ENCODE measurements around the gene FBXW2.

Gene FBXW2

DNA sequence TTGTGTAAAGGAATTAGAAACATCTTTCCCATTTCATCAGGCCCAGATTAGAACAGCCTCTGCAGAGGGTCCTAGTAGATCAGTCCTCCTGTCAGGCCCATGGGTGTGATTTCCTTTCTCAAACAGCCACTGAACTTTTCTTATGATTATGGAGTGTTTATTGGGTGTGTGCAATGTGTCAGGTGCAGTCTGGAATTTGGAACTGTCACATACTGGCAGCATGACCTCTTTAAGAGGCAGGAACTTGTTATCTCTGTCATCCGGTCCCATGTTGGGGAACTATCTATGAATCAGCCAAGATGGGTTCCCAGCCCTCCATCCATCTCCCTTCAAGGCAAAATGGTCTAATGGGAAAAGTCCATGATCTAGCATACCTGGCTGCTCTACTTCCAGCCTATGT is 67.3 kb downstream of the FBXW2 start:
- intact Hi-C loops (cut with DNase I) = no loop called here
- DNase-seq = peak in 1 of 42 donors; percentile 16

DNA sequence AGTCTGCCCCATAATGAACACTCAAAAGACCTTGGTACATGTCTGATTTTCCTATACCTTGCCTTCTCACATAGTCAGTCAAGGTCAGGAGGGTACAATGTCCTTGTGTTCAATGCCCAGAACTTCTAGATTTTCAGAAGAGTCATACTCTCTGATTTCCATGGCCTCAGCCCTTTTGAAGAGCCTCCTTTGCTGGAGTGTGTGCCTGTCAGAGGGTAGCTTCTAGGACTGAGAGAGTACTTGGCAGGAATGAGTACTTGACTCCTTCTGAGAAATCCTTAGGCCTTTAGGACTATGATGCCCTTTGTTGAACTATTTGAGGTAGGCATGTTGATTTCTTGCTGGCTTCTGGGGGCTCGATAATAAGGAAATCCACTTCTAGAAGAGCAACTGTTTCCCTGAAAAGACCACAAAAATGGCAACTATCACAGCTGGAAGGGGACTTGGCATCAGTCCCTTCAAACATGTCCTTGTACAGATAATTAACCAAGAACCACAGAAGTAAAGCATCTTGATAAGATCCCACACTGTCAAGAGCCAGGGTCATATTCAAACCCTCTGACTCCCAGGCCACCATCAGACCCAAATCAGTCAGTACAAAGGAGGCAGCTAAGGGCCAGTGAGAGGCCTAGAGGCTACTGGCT is 68.3 kb downstream of the FBXW2 start:
- peak in 1 of 42 donors; percentile 14 for DNase-seq
- intact Hi-C loops (cut with DNase I) = no loop called here

DNA sequence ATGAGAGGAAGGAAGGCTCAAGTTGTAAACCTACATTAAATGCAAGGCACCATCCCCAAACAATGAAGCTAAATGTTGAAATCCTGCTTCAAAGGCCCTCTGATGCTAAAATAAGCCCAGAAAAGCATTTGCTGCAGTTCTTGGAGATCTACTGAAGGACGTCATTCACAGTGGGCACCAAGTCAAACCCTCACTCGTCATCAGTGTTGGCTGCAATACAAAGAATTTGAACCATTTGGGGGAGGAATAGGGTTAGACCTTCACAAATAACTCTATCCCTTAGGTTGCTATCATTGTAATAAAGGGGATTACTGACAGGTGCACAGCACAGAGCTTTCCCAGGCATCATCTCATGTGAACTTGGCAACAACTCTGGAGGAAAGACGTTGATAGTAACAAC is 69.7 kb downstream of the FBXW2 start:
- intact Hi-C loops (cut with DNase I) = no loop called here

DNA sequence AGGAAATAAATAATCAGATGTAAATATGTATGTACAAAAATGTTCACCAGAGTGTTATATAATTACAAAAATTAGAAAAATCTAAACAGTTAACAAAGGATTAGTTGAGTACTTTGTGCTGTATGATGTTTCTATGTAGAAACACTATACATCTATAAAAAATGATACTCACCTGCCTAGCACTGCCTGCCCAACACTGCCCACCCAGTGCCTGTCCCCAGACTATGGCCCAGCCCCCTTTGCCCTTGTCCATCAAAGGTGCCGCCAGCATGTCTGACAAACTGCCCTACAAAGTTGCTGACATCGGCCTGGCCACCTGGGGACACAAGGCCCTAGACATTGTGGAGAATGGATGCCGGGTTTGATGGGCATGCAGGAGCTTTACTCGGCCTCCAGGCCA is 72.8 kb downstream of the FBXW2 start:
- intact Hi-C loops (cut with DNase I) = no loop called here

More for the DNA sequence above, 69.7 kb downstream of the FBXW2 start:
- peak in 2 of 42 donors; percentile 25 to 54 for DNase-seq

DNA sequence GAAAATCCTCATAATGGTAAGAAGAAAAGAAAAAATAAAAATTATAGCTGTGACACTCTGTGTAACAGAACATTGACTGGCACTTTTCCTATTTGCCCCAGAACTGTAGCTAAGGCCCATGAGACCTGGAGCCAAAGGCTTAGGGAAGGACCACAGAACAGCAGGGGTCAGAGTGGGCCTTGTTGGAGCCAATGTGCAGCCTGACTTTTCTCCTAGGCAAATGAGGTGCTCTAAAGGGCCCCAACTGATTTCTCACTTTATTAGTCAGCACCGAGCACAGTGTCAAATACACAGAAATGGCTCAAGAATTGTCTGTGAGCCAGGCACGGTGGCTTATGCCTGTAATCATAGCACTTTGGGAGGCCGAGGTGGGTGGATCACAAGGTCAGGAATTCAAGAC is 74.9 kb downstream of the FBXW2 start:
- intact Hi-C loops (cut with DNase I) = loop anchor here (5.0 kb wide), 1 partner anchor 74 kb away; the partner anchor contains the start of gene FBXW2
- no peak for DNase-seq

More for the DNA sequence above, 72.8 kb downstream of the FBXW2 start:
- DNase-seq = no peak

DNA sequence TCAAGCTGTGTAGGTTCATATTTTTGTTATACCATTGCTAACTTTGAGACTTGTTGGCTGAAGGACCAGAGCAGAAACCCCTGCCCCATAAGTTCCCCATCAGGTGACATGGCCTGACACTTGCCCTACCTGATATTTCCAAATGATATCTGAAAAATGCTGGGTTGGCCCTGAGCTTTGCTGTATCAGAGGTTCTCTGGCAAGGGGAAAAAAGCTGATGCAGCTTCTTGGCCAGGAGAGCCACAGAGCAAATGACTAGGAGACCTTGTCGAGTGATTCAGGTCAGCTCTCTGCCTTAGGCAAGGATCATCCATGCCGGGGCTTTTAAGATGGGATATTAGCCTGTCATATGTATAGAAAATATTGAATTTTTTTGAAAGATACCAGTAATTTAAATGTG is 76.0 kb downstream of the FBXW2 start:
- intact Hi-C loops (cut with DNase I) = loop anchor here (5.0 kb wide), 1 partner anchor 75 kb away; the partner anchor contains the start of gene FBXW2
- no peak for DNase-seq

DNA sequence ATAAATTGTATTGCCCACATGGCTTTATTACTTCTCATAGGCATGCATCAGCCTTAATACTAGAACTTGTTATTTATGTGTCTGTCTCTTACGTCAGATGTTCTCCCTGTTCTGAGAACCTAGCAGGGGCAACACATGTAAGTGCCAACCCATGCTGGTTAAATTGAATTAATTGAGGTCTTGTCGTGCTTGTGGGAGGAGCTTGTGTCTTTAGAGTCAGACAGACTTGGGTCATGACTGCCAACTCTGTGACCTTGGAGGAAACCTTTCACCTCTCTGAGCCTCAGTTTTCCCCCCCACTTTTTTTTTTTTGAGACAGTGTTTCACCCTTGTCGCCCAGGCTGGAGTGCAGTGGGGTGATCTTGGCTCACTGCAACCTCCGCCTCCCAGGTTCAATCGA is 76.7 kb downstream of the FBXW2 start:
- DNase-seq = no peak
- intact Hi-C loops (cut with DNase I) = loop anchor here (5.0 kb wide), 1 partner anchor 76 kb away; the partner anchor contains the start of gene FBXW2

DNA sequence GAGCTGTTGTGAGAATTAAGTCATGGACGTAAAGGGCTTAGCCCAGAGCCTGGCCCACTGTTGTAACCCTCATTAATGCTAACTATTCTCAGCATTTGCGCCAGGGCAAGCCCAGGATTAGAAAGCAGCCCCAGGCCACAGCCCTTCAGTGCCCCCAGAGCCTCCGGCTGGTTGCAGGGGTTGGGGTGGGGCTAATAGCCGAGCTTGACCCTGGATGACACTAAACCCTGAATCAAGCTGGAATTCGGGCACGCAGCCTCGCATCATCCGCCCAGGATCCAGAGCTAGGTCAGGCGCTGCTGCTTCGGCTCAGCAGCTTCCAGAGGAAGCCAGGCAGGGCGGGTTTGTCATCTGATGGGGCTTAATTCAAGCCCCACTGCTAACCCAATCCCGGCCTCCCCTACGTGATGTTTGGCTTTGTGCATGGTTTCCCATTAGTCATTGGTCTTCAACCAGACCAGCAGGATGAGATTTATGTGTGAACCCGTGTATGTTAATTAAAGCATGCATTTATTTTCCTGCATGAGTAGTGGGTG is 77.8 kb downstream of the FBXW2 start:
- intact Hi-C loops (cut with DNase I) = loop anchor here (5.0 kb wide), 1 partner anchor 77 kb away; the partner anchor contains the start of gene FBXW2
- DNase-seq = peak in 38 of 42 donors; percentile 11 to 76 (median 46)

DNA sequence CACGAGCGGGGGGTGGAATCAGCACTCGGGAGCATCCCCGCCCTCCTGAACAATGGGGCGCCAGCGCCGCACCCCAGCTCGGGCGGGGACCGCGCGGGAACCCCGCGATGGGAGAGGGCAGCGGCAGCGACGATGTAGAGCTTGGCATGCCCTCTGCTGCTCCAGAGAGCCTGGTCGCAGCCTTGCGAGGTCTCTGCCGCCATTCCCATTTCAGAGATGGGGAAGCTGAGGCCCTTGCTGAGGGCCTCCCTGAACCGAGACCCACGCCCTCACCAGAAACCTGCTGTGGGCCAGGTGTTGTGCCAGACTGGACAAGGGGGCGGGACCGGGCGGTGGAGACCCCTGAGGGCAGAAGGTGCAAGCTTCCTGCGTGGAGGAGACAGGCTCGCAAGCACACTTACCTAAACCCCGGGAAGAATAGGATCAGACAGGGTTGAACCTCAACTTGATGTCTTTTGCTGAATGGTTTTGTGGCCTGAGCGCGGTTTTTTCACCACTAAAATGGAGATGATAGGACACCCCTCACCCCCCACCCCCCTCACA is 78.3 kb downstream of the FBXW2 start:
- DNase-seq = peak in 1 of 42 donors; percentile 25
- intact Hi-C loops (cut with DNase I) = loop anchor here (5.0 kb wide), 2 partner anchors 77 to 93 kb away; partner anchors contain the start of gene FBXW2

DNA sequence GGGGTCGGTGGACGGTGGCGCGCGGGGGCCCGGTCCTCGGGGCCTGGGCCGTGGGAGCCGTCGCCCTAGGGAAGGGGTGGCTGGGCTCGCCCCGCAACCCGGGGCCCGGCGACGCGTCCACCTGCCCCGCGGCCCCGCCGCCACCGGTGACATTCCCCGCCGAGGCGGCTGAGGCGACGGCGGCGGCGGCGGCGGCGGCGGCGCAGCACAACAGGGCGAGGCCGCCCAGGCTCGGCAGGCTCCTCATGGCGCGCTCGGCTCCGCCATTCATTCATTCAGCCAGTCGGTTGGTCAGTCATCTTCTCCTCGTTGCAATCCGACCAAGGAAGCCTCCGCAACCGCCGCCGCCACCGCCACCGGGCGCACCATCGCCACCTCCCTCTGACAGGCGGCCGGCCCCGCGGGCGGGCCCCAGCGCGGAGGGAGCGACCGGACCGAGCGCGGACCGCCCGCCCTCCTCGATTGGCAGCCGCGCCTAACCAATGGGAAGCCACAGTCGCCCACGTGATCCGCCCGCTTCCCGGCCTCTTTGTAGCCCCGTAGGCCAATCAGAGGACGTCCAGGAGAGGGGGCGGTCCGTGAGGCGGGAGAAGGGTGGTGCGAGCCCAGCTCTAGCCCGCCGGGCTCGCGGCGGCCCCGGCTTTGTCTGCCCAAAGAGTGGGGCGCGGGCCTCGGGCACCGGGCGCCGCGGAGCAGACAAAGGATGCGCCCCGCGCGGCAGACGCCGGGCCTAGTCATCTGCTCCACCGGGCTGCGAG is 78.9 kb downstream of the FBXW2 start, which contains the start of gene MEGF9:
Gene MEGF9, minus strand, starts transcription at position 383 of the 758 bp plus-strand sequence. Its CDS starts 112 bp downstream, at position 271.
- intact Hi-C loops (cut with DNase I) = loop anchor here (5.0 kb wide), 1 partner anchor 92 kb away; no protein-coding TSS in a partner anchor
- DNase-seq = peak; percentile 98 to 100 (median 100)

DNA sequence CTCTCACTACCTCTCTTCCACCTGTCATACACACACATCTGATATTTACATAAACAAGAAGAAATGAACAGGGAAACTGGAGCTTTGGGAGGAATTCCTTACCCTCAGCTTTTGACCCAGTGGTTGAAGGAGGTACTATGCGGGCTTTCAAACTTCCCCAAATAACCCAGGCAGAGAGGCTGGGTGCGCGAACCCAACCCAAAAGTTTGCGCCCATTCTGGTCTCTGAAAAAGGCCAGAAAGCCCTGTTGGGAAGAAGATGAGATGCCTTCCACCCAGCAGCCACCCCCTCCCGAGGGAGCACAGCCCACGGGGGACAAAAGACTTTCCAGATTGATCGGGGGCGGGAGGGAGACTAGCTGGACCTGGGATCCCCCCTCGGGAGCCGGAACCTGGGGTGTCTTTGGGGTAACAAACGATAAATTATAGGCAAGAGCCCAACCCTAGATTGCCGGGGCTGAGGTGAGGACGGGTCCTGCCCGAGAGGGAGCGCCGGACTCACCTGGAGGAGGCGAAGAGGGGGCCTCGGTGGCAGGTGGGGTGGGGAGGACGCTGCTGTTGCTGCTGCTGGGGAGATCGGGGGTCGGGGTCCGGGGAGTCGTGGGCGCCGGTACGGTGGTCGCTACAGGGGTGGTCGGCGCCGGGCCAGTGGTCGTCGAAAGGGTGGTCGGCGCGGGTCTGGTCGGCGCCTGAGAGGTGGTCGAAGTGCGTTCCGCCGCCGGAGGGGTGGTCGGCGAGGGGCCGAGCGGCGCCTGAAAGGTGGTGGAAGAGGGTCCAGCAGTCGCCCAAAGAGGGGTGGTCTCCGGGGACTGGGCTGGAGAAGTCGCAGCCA is 79.7 kb downstream of the FBXW2 start:
- intact Hi-C loops (cut with DNase I) = loop anchor here (5.0 kb wide), 1 partner anchor 91 kb away; no protein-coding TSS in a partner anchor
- DNase-seq = peak in 36 of 42 donors; percentile 13 to 70 (median 39)

DNA sequence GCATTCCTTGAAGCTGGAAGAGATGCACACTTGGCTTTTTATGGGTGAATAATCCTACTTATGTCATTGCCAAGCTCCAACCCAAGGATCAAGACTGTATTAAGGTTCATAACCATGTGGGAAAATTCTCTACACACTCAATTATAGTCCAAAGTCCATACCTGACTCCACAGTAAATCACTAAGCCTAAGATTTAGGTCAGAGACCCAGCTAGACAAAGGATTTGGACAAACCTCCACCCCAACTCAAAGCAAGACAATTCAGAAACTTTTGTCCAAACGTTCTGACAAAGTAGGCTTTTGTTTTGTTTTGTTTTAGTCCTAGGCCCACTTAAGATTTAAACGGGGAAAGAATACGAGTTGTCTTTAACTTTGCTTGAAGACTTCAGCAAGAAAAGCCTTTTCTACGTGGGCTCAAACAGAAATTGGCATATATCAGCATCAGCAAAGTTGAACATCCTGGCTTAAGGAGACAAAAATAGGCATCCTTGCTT is 80.6 kb downstream of the FBXW2 start:
- intact Hi-C loops (cut with DNase I) = loop anchor here (5.0 kb wide), 1 partner anchor 90 kb away; no protein-coding TSS in a partner anchor

DNA sequence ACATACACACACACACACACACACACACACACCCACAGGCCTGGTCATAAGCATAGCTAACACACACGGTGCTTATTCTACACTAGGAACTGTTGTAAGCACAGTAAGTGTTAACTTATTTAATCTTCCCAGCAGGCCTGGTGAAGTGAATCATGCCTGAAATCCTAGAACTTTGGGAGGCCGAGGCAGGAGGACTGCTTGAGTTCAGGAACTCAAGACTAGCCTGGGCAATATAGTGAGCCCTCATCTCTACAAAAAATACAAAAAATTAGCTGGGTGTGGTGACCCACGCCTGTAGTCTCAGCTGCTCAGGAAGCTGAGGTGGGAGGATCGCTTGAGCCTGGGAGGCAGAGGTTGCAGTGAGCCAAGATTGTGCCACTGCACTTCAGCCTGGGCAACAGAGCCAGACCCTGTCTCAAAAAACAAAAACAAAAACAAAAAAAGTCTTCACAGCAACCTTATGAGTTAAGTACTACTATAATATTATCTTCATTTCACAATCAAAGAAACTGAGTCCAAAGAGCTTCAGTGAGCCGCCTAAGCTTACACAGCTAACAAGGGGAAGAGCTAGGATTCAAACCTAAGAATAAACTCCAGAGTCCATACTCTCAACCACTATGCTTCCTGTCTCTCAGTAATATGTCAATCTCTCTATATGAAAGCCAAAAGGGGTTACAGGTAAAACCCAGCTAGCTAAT is 81.2 kb downstream of the FBXW2 start:
- intact Hi-C loops (cut with DNase I) = loop anchor here (5.0 kb wide), 1 partner anchor 90 kb away; no protein-coding TSS in a partner anchor

More for the DNA sequence above, 80.6 kb downstream of the FBXW2 start:
- DNase-seq = no peak

DNA sequence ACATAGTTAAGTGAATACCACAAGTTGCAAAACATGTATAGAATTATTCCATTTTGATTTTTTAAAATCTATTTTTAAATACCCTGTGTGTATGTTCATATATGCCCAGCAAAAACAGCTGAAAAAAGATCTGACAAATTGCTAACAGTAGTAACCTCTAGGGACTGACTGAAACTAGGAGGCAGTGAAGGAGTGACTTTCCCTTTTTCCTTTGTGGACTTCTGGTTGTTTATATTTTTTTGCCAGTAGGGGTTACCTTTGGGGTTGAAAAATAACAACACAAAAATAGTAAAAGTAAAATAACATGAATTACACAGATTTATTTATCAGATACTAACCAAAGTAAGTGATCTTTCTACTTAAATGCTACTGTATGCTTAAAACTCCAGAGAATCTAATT is 81.9 kb downstream of the FBXW2 start:
- intact Hi-C loops (cut with DNase I) = loop anchor here (5.0 kb wide), 1 partner anchor 89 kb away; no protein-coding TSS in a partner anchor
- DNase-seq = no peak

More for the DNA sequence above, 81.2 kb downstream of the FBXW2 start:
- no peak for DNase-seq

DNA sequence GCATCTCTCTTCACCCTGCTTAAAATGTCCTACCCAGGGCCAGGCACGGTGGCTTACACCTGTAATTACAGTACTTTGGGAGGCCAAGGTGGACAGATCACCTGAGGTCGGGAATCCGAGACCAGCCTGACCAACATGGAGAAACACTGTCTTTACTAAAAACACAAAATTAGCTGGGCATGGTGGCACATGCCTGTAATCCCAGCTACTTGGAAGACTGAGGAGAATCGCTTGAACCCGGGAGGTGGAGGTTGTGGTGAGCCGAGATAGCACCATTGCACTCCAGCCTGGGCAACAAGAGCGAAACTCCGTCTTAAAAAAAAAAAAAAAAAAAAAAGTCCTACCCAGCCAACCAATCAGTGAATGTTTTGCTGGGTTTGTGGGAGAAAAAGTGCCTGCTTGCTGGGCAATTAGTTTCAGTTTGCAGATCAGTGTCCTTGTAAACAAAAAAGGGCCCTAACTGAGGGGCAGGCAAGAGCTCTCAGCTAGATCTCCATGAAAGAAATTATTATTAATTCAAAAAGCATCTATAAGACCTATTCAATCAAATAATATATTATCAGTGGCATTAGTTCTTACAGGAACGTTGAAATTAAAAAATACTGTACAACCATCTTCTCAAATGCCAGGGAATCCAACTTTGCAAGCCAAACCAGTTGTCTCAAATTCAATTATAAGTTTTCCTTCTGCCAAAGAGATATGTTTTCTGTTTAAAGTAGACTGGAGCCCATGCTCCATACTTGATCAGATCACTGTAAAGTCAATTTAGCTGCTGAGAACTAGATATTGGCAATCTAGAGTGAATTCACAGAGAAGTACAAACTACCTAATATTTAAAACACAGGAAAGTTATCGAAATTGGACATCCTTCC is 82.9 kb downstream of the FBXW2 start:
- DNase-seq = peak in 22 of 42 donors; percentile 16 to 77 (median 44)
- intact Hi-C loops (cut with DNase I) = loop anchor here (5.0 kb wide), 1 partner anchor 88 kb away; no protein-coding TSS in a partner anchor

DNA sequence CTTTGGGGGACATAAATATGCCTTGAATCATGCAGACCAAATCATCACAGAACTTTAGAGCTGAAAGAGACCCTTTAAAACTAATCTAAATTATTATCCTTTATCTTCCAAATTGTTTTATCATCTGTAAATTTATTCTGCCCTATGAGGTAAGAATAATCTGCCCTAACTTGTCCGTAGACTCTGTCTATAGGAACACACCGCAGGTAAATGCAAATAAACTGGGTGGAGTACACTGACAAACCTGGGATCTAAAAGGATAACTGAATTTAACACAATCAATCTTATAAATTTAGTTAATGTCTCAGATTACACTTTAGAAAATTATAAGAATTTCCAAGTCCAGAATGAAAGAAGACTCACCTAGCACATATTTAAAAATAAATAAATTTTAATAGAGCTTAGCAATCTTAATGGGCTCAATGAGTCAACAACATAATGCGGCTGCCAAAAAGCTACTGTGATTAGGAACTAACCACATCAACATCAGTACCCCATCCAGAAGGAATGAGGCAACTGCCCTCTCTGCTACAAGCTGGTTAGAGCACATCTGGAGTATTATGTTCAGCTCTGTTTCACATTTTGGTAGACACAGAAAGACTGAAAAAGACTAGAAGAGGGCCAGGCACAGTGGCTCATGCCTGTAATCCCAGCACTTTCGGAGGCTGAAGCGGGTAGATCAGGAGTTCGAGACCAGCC is 84.5 kb downstream of the FBXW2 start:
- intact Hi-C loops (cut with DNase I) = no loop called here
- no peak for DNase-seq
